GM21390 (cell line): ENCODE measurements around the gene SHROOM3.
A peak's percentile ranks its signal among the peaks of the same experiment; 100 is the strongest.
"Not testable (repeated sequence)": the region's sequence is repeated elsewhere in the genome, so short reads cannot be mapped to it uniquely, and the experiment has no call there.

Source experiments
- ATAC-seq: cut with Tn5 transposase; IDR thresholded peaks from one replicate; pipeline ENCODE4 v1.9.1; 2021; ENCODE audit not compliant: unreplicated experiment

SHROOM3 gene

GRCh38 chr4:76589872-76590797, 155.1 kb downstream of the SHROOM3 start:
- ATAC-seq = no peak

- no peak for ATAC-seq
Measured at GRCh38 chr4:76590798-76591281, 155.8 kb downstream of the SHROOM3 start.

GRCh38 chr4:76591992-76592391, 157.0 kb downstream of the SHROOM3 start:
- no peak for ATAC-seq

- ATAC-seq = no peak
Measured at GRCh38 chr4:76592460-76592859, 157.4 kb downstream of the SHROOM3 start.

GRCh38 chr4:76594173-76594572, 159.1 kb downstream of the SHROOM3 start:
- no peak for ATAC-seq

- no peak for ATAC-seq
Measured at GRCh38 chr4:76595435-76595834, 160.4 kb downstream of the SHROOM3 start.

GRCh38 chr4:76596713-76597112, 161.7 kb downstream of the SHROOM3 start:
- no peak for ATAC-seq

GRCh38 chr4:76597423-76597979, 162.5 kb downstream of the SHROOM3 start:
- ATAC-seq = no peak

GRCh38 chr4:76600447-76600846, 165.4 kb downstream of the SHROOM3 start:
- ATAC-seq = no peak

GRCh38 chr4:76601791-76602190, 166.8 kb downstream of the SHROOM3 start:
- no peak for ATAC-seq

GRCh38 chr4:76605099-76605563, 170.1 kb downstream of the SHROOM3 start:
- no peak for ATAC-seq

GRCh38 chr4:76606645-76607265, 171.7 kb downstream of the SHROOM3 start:
- ATAC-seq = no peak

- peak; percentile 97 for ATAC-seq
Measured at GRCh38 chr4:76607266-76607799, 172.3 kb downstream of the SHROOM3 start.

- peak; percentile 25 for ATAC-seq
Measured at GRCh38 chr4:76607846-76608245, 172.8 kb downstream of the SHROOM3 start.

- ATAC-seq = not testable (repeated sequence)
Measured at GRCh38 chr4:76608549-76608948, 173.5 kb downstream of the SHROOM3 start.

- ATAC-seq = no peak
Measured at GRCh38 chr4:76610751-76611547, 175.9 kb downstream of the SHROOM3 start.

GRCh38 chr4:76611616-76612207, 176.7 kb downstream of the SHROOM3 start:
- ATAC-seq = no peak

GRCh38 chr4:76614589-76614988, 179.6 kb downstream of the SHROOM3 start:
- no peak for ATAC-seq

- ATAC-seq = no peak
Measured at GRCh38 chr4:76615999-76616398, 181.0 kb downstream of the SHROOM3 start.

- ATAC-seq = no peak
Measured at GRCh38 chr4:76616526-76616925, 181.5 kb downstream of the SHROOM3 start.
